GM23338 (cell line): ENCODE results near the gene BARX1. TPM values are rescaled to one million over a fixed set of nuclear protein-coding genes. Genes with fewer than 3 reads are reported as not detected.

Experiments
- ATAC-seq: fragments of 200-7000 bp; cut with Tn5 transposase; 3 replicates; pipeline ENCODE4 v1.9.1; 2020
- DNase-seq: peaks from one replicate; pipeline ENCODE4 v3.0.0-alpha.2; 2015; ENCODE audit warnings: low spot score
- H2AFZ ChIP-seq: fragments of 200-600 bp; sonication (generic); 2 replicates; pipeline ENCODE4 v1.8.0; 2016; ENCODE audit warnings: antibody characterized with exemption, mild to moderate bottlenecking, moderate library complexity
- H3F3A ChIP-seq: fragments of 200-600 bp; sonication (generic); replicated peaks from 2 replicates; pipeline ENCODE4 v1.8.0; 2017; ENCODE audit warnings: antibody characterized with exemption, mixed run types, low read depth
- H3K27ac ChIP-seq: fragments of 200-600 bp; sonication (generic); 2 replicates; pipeline ENCODE4 v1.6.1; 2016; ENCODE audit warnings: low read depth
- H3K27me3 ChIP-seq: fragments of 200-600 bp; sonication (generic); 2 replicates; pipeline ENCODE4 v1.8.0; 2016; ENCODE audit warnings: mild to moderate bottlenecking, mixed run types, moderate library complexity; ENCODE audit not compliant: insufficient read depth
- H3K36me3 ChIP-seq: fragments of 200-600 bp; sonication (generic); 2 replicates; pipeline ENCODE4 v1.8.0; 2016; ENCODE audit warnings: mild to moderate bottlenecking; ENCODE audit not compliant: insufficient read depth
- H3K4me1 ChIP-seq: fragments of 200-600 bp; sonication (generic); 2 replicates; pipeline ENCODE4 v1.8.0; 2016; ENCODE audit warnings: mild to moderate bottlenecking, moderate library complexity; ENCODE audit not compliant: insufficient read depth
- H3K4me2 ChIP-seq: fragments of 200-600 bp; sonication (generic); 2 replicates; pipeline ENCODE4 v1.7.1; 2017; ENCODE audit warnings: mixed run types
- H3K4me3 ChIP-seq: fragments of 200-600 bp; sonication (generic); 2 replicates; pipeline ENCODE4 v1.6.1; 2016; ENCODE audit warnings: mixed run types
- H3K79me2 ChIP-seq: fragments of 200-600 bp; sonication (generic); replicated peaks from 2 replicates; pipeline ENCODE4 v1.8.0; 2017; ENCODE audit warnings: mild to moderate bottlenecking; ENCODE audit not compliant: insufficient read depth
- H3K9me2 ChIP-seq: fragments of 200-600 bp; sonication (generic); 2 replicates; pipeline ENCODE4 v1.8.0; 2017; ENCODE audit not compliant: insufficient read depth
- H4K20me1 ChIP-seq: fragments of 200-600 bp; sonication (generic); replicated peaks from 2 replicates; pipeline ENCODE4 v1.8.0; 2017; ENCODE audit warnings: mild to moderate bottlenecking; ENCODE audit not compliant: insufficient read depth
- H3K27ac Mint-ChIP-seq: 2 replicates; pipeline ENCODE4 v1.8.0; 2020; ENCODE audit warnings: inconsistent platforms, mild to moderate bottlenecking, moderate library complexity, mixed read lengths
- H3K27me3 Mint-ChIP-seq: 3 replicates; pipeline ENCODE4 v1.8.0; 2022; ENCODE audit warnings: low read depth, mild to moderate bottlenecking, moderate library complexity, mixed read lengths, inconsistent platforms; ENCODE audit not compliant: insufficient read depth, poor library complexity
- H3K36me3 Mint-ChIP-seq: 3 replicates; pipeline ENCODE4 v1.8.0; 2021; ENCODE audit warnings: low read depth, mild to moderate bottlenecking, inconsistent platforms, moderate library complexity, mixed read lengths
- H3K4me1 Mint-ChIP-seq: 3 replicates; pipeline ENCODE4 v1.8.0; 2020; ENCODE audit warnings: mild to moderate bottlenecking, inconsistent platforms, mixed read lengths
- H3K4me3 Mint-ChIP-seq: 3 replicates; pipeline ENCODE4 v1.8.0; 2021; ENCODE audit warnings: moderate library complexity, mild to moderate bottlenecking, inconsistent platforms, mixed read lengths
- H3K9me3 Mint-ChIP-seq: 3 replicates; pipeline ENCODE4 v1.8.0; 2020; ENCODE audit warnings: moderate library complexity, mild to moderate bottlenecking, inconsistent platforms, mixed read lengths
- CREB1 ChIP-seq: fragments of 250-450 bp; sonication (Bioruptor Pico); IDR thresholded peaks from 2 replicates; pipeline ENCODE4 v1.5.0; 2020; ENCODE audit warnings: low read depth, mild to moderate bottlenecking, moderate library complexity
- EZH2 ChIP-seq: fragments of 200-600 bp; sonication (generic); IDR thresholded peaks from one replicate; pipeline ENCODE4 v1.8.0; 2017; ENCODE audit warnings: antibody characterized with exemption, mild to moderate bottlenecking, low read depth; ENCODE audit not compliant: unreplicated experiment
- EZH2phosphoT487 ChIP-seq: fragments of 200-600 bp; sonication (generic); IDR thresholded peaks from one replicate; pipeline ENCODE4 v1.8.1; 2018; ENCODE audit warnings: antibody characterized with exemption; ENCODE audit not compliant: unreplicated experiment
- JUNB ChIP-seq: IDR thresholded peaks from one replicate; pipeline ENCODE4 v1.6.1; 2016; ENCODE audit warnings: antibody characterized with exemption; ENCODE audit not compliant: unreplicated experiment
- NANOG ChIP-seq: IDR thresholded peaks from 2 replicates; pipeline ENCODE4 v1.6.1; 2016; ENCODE audit warnings: antibody characterized with exemption, borderline replicate concordance
- POLR2AphosphoS5 ChIP-seq: IDR thresholded peaks from 2 replicates; pipeline ENCODE4 v1.6.1; 2016; ENCODE audit warnings: antibody characterized with exemption, low read depth
- STAT1 ChIP-seq: IDR thresholded peaks from one replicate; pipeline ENCODE4 v1.6.1; 2016; ENCODE audit warnings: antibody characterized with exemption; ENCODE audit not compliant: unreplicated experiment
- ZNF114 ChIP-seq: fragments of 250-450 bp; sonication (Bioruptor Pico); IDR thresholded peaks from 2 replicates; pipeline ENCODE4 v1.5.0; 2020; ENCODE audit warnings: mild to moderate bottlenecking, moderate library complexity
- ZNF331 ChIP-seq: fragments of 250-450 bp; sonication (Bioruptor Pico); IDR thresholded peaks from 2 replicates; pipeline ENCODE4 v1.5.0; 2020; ENCODE audit warnings: low read depth, mild to moderate bottlenecking, moderate library complexity
- polyA plus RNA-seq: library from polyadenylated mRNA; unstranded; fragments of >200 nt; fragmentation: Nextera tagmentation; extraction: Ambion mirVana; gene quantifications from 2 replicates; pipeline ENCODE4 v1.2.1, GENCODE V29; 2016
- total RNA-seq: library from RNA; depleted of rRNA; stranded (reverse); fragments of >200 nt; shearing (Covaris generic); gene quantifications from 2 replicates; pipeline ENCODE4 v1.2.3, GENCODE V29; 2014
- TF ChIP-seq, protein P1 (sequence below): fragments of 250-450 bp; sonication (Bioruptor Pico); IDR thresholded peaks from 2 replicates; pipeline ENCODE4 v1.5.0; 2020; ENCODE audit warnings: mild to moderate bottlenecking, moderate library complexity
- TF ChIP-seq, protein P2 (sequence below): IDR thresholded peaks from one replicate; pipeline ENCODE4 v1.6.1; 2018; ENCODE audit warnings: antibody characterized with exemption; ENCODE audit not compliant: unreplicated experiment
- TF ChIP-seq, protein P3 (sequence below), 2 experiments: fragments of 200-600 bp in 1 of 2; sonication (generic) in 1 of 2; conservative IDR thresholded peaks; 2 replicates each; pipeline versions ENCODE4 v1.5.1 to v1.6.1; 2016 to 2017; ENCODE audit warnings: antibody characterized with exemption in 2 of 2, low read depth in 2 of 2, mild to moderate bottlenecking in 2 of 2, moderate library complexity in 1 of 2
- TF ChIP-seq, protein P4 (sequence below): IDR thresholded peaks from 2 replicates; pipeline ENCODE4 v1.6.1; 2016; ENCODE audit warnings: antibody characterized with exemption

BARX1 gene
- total and polyA plus RNA-seq, 2 experiments from 2014 or later = 0.87 to 1.6 TPM

DNA sequence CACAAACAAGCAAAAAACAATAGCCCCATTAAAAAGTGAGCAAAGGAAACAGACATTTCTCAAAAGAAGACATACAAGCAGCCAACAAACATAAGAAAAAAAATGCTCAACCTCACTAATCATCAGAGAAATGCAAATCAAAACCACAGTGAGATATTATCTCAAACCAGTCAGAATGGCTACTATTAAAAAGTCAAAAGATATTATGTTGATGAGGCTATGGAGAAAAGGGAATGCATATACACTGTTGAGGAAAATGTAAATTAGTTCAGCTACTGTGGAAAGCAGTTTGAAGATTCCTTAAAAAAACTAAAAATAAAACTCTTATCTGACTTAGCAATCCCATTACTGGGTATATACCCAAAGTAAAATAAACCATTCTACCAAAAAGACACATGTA is 28.7 kb upstream of the BARX1 start (continued):
- TF ChIP-seq, protein P1, sequence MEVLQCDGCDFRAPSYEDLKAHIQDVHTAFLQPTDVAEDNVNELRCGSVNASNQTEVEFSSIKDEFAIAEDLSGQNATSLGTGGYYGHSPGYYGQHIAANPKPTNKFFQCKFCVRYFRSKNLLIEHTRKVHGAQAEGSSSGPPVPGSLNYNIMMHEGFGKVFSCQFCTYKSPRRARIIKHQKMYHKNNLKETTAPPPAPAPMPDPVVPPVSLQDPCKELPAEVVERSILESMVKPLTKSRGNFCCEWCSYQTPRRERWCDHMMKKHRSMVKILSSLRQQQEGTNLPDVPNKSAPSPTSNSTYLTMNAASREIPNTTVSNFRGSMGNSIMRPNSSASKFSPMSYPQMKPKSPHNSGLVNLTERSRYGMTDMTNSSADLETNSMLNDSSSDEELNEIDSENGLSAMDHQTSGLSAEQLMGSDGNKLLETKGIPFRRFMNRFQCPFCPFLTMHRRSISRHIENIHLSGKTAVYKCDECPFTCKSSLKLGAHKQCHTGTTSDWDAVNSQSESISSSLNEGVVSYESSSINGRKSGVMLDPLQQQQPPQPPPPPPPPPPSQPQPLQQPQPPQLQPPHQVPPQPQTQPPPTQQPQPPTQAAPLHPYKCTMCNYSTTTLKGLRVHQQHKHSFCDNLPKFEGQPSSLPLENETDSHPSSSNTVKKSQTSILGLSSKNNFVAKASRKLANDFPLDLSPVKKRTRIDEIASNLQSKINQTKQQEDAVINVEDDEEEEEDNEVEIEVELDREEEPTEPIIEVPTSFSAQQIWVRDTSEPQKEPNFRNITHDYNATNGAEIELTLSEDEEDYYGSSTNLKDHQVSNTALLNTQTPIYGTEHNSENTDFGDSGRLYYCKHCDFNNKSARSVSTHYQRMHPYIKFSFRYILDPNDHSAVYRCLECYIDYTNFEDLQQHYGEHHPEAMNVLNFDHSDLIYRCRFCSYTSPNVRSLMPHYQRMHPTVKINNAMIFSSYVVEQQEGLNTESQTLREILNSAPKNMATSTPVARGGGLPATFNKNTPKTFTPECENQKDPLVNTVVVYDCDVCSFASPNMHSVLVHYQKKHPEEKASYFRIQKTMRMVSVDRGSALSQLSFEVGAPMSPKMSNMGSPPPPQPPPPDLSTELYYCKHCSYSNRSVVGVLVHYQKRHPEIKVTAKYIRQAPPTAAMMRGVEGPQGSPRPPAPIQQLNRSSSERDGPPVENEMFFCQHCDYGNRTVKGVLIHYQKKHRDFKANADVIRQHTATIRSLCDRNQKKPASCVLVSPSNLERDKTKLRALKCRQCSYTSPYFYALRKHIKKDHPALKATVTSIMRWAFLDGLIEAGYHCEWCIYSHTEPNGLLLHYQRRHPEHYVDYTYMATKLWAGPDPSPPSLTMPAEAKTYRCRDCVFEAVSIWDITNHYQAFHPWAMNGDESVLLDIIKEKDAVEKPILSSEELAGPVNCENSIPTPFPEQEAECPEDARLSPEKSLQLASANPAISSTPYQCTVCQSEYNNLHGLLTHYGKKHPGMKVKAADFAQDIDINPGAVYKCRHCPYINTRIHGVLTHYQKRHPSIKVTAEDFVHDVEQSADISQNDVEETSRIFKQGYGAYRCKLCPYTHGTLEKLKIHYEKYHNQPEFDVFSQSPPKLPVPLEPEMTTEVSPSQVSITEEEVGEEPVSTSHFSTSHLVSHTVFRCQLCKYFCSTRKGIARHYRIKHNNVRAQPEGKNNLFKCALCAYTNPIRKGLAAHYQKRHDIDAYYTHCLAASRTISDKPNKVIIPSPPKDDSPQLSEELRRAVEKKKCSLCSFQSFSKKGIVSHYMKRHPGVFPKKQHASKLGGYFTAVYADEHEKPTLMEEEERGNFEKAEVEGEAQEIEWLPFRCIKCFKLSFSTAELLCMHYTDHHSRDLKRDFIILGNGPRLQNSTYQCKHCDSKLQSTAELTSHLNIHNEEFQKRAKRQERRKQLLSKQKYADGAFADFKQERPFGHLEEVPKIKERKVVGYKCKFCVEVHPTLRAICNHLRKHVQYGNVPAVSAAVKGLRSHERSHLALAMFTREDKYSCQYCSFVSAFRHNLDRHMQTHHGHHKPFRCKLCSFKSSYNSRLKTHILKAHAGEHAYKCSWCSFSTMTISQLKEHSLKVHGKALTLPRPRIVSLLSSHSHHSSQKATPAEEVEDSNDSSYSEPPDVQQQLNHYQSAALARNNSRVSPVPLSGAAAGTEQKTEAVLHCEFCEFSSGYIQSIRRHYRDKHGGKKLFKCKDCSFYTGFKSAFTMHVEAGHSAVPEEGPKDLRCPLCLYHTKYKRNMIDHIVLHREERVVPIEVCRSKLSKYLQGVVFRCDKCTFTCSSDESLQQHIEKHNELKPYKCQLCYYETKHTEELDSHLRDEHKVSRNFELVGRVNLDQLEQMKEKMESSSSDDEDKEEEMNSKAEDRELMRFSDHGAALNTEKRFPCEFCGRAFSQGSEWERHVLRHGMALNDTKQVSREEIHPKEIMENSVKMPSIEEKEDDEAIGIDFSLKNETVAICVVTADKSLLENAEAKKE (CRISPR knock-in tag) = no peak

DNA sequence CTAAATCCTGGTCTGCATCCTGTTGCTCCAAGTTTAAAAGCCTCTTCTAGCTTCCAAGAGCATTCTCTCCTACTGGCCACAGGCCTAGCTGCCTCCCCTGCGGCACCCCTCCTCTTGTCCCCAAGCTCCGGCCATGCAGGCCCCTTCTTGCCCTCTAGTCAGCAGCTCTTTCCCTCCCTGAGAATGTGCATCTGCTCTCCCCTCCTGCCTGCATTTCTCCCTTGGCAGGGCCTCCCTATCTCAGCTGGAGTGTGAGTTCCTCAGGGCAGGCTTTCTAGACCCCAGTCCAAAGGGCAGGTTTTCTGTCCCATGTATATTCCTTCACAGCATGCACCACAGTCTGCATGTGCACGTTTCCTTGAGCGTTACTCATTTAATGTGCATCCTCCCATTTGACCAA is 24.6 kb upstream of the BARX1 start:
- ATAC-seq (no peak), DNase-seq (no peak)
- no peaks in the 10 kb centered on the region; the same call in 1 of the 2 replicates for H3K4me1 ChIP-seq
- H3K79me2 ChIP-seq = no peaks in the 10 kb centered on the region
- no peaks in the 10 kb centered on the region for H3K27me3 ChIP-seq
- no peak overlapping the region for H3K27ac ChIP-seq
- H3K36me3 Mint-ChIP-seq = no peaks in the 10 kb centered on the region
- no peak overlapping the region for H3K4me3 Mint-ChIP-seq
- no peaks in the 10 kb centered on the region for H3K36me3 ChIP-seq
- no peak overlapping the region for H2AFZ ChIP-seq
- H4K20me1 ChIP-seq = no peaks in the 10 kb centered on the region
- no peaks in the 10 kb centered on the region for H3F3A ChIP-seq
- no peak overlapping the region for H3K4me2 ChIP-seq
- H3K4me1 Mint-ChIP-seq = peaks cover 6% of the 10 kb centered on the region
- no peaks in the 10 kb centered on the region for H3K27me3 Mint-ChIP-seq
- H3K9me3 Mint-ChIP-seq = no peaks in the 10 kb centered on the region
- H3K9me2 ChIP-seq = peaks cover 13% of the 10 kb centered on the region; the same call in 1 of the 2 replicates
- H3K4me3 ChIP-seq = no peak overlapping the region
- no peak overlapping the region for H3K27ac Mint-ChIP-seq
- TF ChIP-seq EZH2 = no peak
- TF ChIP-seq, protein P2, sequence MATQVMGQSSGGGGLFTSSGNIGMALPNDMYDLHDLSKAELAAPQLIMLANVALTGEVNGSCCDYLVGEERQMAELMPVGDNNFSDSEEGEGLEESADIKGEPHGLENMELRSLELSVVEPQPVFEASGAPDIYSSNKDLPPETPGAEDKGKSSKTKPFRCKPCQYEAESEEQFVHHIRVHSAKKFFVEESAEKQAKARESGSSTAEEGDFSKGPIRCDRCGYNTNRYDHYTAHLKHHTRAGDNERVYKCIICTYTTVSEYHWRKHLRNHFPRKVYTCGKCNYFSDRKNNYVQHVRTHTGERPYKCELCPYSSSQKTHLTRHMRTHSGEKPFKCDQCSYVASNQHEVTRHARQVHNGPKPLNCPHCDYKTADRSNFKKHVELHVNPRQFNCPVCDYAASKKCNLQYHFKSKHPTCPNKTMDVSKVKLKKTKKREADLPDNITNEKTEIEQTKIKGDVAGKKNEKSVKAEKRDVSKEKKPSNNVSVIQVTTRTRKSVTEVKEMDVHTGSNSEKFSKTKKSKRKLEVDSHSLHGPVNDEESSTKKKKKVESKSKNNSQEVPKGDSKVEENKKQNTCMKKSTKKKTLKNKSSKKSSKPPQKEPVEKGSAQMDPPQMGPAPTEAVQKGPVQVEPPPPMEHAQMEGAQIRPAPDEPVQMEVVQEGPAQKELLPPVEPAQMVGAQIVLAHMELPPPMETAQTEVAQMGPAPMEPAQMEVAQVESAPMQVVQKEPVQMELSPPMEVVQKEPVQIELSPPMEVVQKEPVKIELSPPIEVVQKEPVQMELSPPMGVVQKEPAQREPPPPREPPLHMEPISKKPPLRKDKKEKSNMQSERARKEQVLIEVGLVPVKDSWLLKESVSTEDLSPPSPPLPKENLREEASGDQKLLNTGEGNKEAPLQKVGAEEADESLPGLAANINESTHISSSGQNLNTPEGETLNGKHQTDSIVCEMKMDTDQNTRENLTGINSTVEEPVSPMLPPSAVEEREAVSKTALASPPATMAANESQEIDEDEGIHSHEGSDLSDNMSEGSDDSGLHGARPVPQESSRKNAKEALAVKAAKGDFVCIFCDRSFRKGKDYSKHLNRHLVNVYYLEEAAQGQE = no peak
- no peak for TF ChIP-seq ZNF114 (CRISPR knock-in tag)
- TF ChIP-seq STAT1 = no peak
- no peak for TF ChIP-seq ZNF331 (CRISPR knock-in tag)
- no peak for TF ChIP-seq EZH2phosphoT487
- TF ChIP-seq, protein P3, sequence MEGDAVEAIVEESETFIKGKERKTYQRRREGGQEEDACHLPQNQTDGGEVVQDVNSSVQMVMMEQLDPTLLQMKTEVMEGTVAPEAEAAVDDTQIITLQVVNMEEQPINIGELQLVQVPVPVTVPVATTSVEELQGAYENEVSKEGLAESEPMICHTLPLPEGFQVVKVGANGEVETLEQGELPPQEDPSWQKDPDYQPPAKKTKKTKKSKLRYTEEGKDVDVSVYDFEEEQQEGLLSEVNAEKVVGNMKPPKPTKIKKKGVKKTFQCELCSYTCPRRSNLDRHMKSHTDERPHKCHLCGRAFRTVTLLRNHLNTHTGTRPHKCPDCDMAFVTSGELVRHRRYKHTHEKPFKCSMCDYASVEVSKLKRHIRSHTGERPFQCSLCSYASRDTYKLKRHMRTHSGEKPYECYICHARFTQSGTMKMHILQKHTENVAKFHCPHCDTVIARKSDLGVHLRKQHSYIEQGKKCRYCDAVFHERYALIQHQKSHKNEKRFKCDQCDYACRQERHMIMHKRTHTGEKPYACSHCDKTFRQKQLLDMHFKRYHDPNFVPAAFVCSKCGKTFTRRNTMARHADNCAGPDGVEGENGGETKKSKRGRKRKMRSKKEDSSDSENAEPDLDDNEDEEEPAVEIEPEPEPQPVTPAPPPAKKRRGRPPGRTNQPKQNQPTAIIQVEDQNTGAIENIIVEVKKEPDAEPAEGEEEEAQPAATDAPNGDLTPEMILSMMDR (conservative IDR thresholded peaks at IDR 0.05; ENCODE audit: low read depth in 2 of 2) = no peak
- no peak for TF ChIP-seq JUNB
- TF ChIP-seq NANOG = no peak
- TF ChIP-seq, protein P4, sequence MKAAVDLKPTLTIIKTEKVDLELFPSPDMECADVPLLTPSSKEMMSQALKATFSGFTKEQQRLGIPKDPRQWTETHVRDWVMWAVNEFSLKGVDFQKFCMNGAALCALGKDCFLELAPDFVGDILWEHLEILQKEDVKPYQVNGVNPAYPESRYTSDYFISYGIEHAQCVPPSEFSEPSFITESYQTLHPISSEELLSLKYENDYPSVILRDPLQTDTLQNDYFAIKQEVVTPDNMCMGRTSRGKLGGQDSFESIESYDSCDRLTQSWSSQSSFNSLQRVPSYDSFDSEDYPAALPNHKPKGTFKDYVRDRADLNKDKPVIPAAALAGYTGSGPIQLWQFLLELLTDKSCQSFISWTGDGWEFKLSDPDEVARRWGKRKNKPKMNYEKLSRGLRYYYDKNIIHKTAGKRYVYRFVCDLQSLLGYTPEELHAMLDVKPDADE = no peak
- TF ChIP-seq POLR2AphosphoS5 = no peak
- no peak for TF ChIP-seq CREB1 (CRISPR knock-in tag)
